HAP-1 (cell line): ENCODE results near the gene PDHA1.

Experiments
- DNase-seq, 2 experiments: peaks; one replicate each; pipeline ENCODE4 v3.0.0-alpha.2; 2016 to 2020; ENCODE audit warnings: low spot score in 2 of 2
- H3K27me3 ChIP-seq: fragments of 250-450 bp; sonication (Bioruptor Pico); 2 replicates; pipeline ENCODE4 v1.5.1; 2020; ENCODE audit warnings: low read depth, mild to moderate bottlenecking, moderate library complexity
- H3K36me3 ChIP-seq: fragments of 250-450 bp; sonication (Bioruptor Pico); replicated peaks from 2 replicates; pipeline ENCODE4 v1.5.1; 2020; ENCODE audit warnings: mild to moderate bottlenecking
- H3K4me1 ChIP-seq: fragments of 250-450 bp; sonication (Bioruptor Pico); 2 replicates; pipeline ENCODE4 v1.5.1; 2020; ENCODE audit warnings: mild to moderate bottlenecking
- H3K4me3 ChIP-seq: fragments of 250-450 bp; sonication (Bioruptor Pico); 2 replicates; pipeline ENCODE4 v1.5.1; 2020; ENCODE audit warnings: mild to moderate bottlenecking, moderate library complexity
- H3K9me3 ChIP-seq: fragments of 250-450 bp; sonication (Bioruptor Pico); 2 replicates; pipeline ENCODE4 v1.5.1; 2020; ENCODE audit warnings: mild to moderate bottlenecking, moderate library complexity
- in situ Hi-C: fragments of 300-500 bp; cut with MboI; formaldehyde crosslinking; loops from 3 replicates; pipeline ENCODE4 v1.14.3; 2020; ENCODE audit warnings: low sequenced_read_pairs, inconsistent platforms, mixed read lengths

Gene PDHA1

DNA sequence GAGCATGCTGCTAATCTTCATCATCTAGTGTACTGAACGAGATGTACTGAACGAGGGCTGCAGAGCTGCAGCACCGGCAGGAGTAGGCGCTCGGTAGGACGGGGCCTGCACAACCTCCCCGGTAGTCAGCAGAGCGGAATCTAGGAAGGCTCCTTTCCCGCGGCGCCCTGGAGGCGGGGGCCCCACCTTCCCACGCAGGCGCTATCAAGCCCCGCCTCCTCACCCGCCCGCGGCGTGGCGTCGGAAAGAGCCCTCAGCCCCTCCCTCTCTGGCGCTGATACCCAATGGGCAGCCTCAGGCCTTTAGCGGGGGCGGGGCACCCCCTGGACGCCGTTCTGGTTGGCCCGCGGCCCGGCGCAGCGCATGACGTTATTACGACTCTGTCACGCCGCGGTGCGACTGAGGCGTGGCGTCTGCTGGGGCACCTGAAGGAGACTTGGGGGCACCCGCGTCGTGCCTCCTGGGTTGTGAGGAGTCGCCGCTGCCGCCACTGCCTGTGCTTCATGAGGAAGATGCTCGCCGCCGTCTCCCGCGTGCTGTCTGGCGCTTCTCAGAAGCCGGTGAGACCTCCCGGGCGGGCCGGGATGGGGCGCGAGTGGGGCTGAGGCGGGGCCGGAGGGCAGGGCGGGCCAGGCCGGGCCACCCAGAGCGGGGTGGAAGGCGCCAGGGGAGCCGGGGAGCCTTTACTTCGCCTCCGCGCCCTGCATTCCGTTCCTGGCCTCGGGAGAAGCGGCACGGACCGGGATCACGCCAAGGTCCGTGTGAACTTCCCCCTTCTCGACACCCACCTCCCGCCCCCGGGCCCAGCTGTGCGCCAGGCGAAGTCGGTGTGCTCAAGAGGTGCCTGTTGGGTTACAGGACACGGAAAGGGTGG is at the start of gene PDHA1:
Gene PDHA1 (plus strand): TSS at position 393 of the 874 bp plus-strand sequence. CDS start 111 bp downstream, at position 504.
- in situ Hi-C loops = loop anchor here (25.0 kb wide), 1 partner anchor 656 kb away; no protein-coding TSS in a partner anchor
- no peaks in the 10 kb centered on the region; the same call in 1 of the 2 replicates for H3K9me3 ChIP-seq

DNA sequence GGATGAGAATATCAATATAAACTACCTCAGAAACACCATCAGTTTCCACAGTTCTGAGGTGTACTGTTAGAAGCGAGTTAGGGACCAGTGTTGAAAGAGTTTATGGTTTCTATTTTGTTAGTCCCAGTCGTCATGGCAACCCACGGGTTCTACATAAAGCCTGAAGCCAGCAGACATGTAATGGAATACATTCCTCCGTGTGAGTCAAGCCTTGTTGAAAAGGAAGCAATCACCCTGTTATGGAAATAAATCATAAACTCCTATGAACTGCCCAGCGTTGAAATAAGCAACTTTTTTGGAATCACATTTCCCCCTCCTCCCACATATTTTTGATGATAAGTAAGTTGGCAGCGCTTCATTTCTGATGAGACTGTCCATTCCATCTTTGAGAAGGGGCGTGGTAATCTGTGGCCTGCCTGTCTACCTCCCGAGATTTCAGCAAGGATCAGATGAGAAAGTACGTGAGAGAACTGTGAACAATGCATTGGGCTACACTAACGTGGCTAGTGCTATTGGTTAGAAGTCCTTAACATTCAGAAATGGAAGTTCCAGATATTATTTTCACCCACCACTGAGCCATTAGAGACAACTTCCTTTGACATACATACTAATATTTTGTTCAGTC is 40.4 kb upstream of the PDHA1 start:
- peaks cover 4% of the 10 kb centered on the region; the same call in 1 of the 2 replicates for H3K27me3 ChIP-seq
- peak in 1 of 2 experiments; percentile 9 for DNase-seq
- no peaks in the 10 kb centered on the region for H3K9me3 ChIP-seq
- H3K4me1 ChIP-seq = no peaks in the 10 kb centered on the region
- no peaks in the 10 kb centered on the region for H3K36me3 ChIP-seq
- H3K4me3 ChIP-seq = no peak overlapping the region
- in situ Hi-C loops = no loop called here

More for the DNA sequence above, at the start of gene PDHA1:
- Histone ChIP-seq H3K27me3 (no peaks in the 10 kb centered on the region), H3K36me3 (peaks cover 16% of the 10 kb centered on the region), H3K4me3 (peak within 1 kb of the TSS; percentile 87), H3K4me1 (peaks cover 20% of the 10 kb centered on the region)
- peak; percentile 92 to 99 for DNase-seq

GRCh38 chrX:19326567-19326966 is 17.2 kb upstream of the PDHA1 start:
- DNase-seq = no peak
- in situ Hi-C loops = loop anchor here (25.0 kb wide), 1 partner anchor 639 kb away; no protein-coding TSS in a partner anchor
- H3K4me1 ChIP-seq = no peaks in the 10 kb centered on the region
- no peaks in the 10 kb centered on the region for H3K36me3 ChIP-seq
- no peaks in the 10 kb centered on the region for H3K9me3 ChIP-seq
- H3K4me3 ChIP-seq = no peak overlapping the region
- H3K27me3 ChIP-seq = peaks cover 6% of the 10 kb centered on the region

- peaks cover 7% of the 10 kb centered on the region for H3K27me3 ChIP-seq
- H3K4me3 ChIP-seq = no peak overlapping the region
- in situ Hi-C loops = loop anchor here (5.0 to 25.0 kb wide), 3 partner anchors 317 to 945 kb away; no protein-coding TSS in a partner anchor
- H3K36me3 ChIP-seq = no peaks in the 10 kb centered on the region
- no peak for DNase-seq
- H3K4me1 ChIP-seq = no peaks in the 10 kb centered on the region
- H3K9me3 ChIP-seq = peaks cover 25% of the 10 kb centered on the region
These were observed 11.9 kb upstream of the PDHA1 start for GRCh38 chrX:19331831-19332230.

DNA sequence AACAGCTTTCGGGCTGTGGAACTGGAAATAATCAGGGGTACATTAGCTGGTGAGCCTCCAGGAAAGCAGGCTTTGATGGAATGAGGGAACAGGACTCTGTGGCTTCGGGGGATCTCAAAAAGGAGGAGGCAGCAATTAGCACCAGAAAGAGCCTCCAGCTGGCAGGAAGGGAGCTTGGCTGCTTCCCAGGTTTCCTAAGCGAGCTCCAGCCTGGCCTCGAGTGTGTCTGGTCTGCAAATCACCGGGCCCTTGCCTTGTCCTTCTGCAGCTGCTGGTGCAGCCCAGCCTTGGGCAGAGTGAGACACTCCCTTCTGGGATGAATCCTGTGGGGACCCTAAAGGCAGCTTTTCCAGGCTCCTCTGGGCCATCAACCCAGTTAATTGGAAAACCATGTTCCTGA is 10.7 kb upstream of the PDHA1 start:
- in situ Hi-C loops = loop anchor here (5.0 to 25.0 kb wide), 3 partner anchors 318 to 946 kb away; no protein-coding TSS in a partner anchor
- peaks cover 25% of the 10 kb centered on the region for H3K9me3 ChIP-seq

GRCh38 chrX:19334945-19335626 is 8.6 kb upstream of the PDHA1 start:
- peak; percentile 38 to 43 for DNase-seq
- H3K27me3 ChIP-seq = peaks cover 7% of the 10 kb centered on the region
- no peaks in the 10 kb centered on the region for H3K4me1 ChIP-seq
- H3K36me3 ChIP-seq = no peaks in the 10 kb centered on the region
- H3K4me3 ChIP-seq = no peak overlapping the region
- H3K9me3 ChIP-seq = peaks cover 25% of the 10 kb centered on the region
- in situ Hi-C loops = loop anchor here (5.0 to 25.0 kb wide), 3 partner anchors 320 to 948 kb away; no protein-coding TSS in a partner anchor

More for the DNA sequence above, 10.7 kb upstream of the PDHA1 start:
- no peaks in the 10 kb centered on the region for H3K36me3 ChIP-seq
- peaks cover 7% of the 10 kb centered on the region for H3K27me3 ChIP-seq
- H3K4me1 ChIP-seq = no peaks in the 10 kb centered on the region
- no peak overlapping the region for H3K4me3 ChIP-seq
- no peak for DNase-seq

GRCh38 chrX:19342331-19342906 is 1.3 kb upstream of the PDHA1 start:
- Histone ChIP-seq H3K9me3 (no peaks in the 10 kb centered on the region; the same call in none of the 2 replicates), H3K27me3 (no peaks in the 10 kb centered on the region), H3K4me1 (peaks cover 20% of the 10 kb centered on the region), H3K36me3 (peaks cover 5% of the 10 kb centered on the region), H3K4me3 (no peak overlapping the region)
- in situ Hi-C loops = loop anchor here (25.0 kb wide), 1 partner anchor 655 kb away; no protein-coding TSS in a partner anchor
- peak; percentile 61 to 81 for DNase-seq

DNA sequence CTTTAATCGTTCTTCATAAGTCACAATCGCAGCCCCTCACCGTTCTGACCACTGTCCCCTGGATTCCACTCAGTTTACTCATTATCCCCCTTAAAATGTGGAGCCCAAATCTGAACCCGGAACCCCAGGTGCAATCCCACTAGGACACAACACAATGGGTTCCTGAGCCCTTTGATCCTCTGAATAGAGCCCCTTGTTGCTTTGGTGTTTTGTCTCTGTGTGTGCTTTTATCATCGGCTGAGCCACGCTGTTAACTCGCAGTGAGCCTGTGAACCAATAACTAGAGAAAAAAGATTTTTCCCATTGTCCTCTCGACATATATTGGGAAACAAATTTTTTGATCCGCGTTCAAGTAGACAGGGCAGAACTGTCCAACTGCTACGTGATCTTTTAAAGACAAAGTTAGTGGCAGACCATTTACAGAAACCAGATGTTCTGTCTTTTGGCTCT is 617 bp upstream of the PDHA1 start:
- Histone ChIP-seq H3K9me3 (no peaks in the 10 kb centered on the region; the same call in 1 of the 2 replicates), H3K27me3 (no peaks in the 10 kb centered on the region), H3K36me3 (peaks cover 12% of the 10 kb centered on the region), H3K4me3 (peak overlapping the region; percentile 87), H3K4me1 (peaks cover 20% of the 10 kb centered on the region)
- in situ Hi-C loops = loop anchor here (25.0 kb wide), 1 partner anchor 656 kb away; no protein-coding TSS in a partner anchor
- peak; percentile 16 to 20 for DNase-seq

DNA sequence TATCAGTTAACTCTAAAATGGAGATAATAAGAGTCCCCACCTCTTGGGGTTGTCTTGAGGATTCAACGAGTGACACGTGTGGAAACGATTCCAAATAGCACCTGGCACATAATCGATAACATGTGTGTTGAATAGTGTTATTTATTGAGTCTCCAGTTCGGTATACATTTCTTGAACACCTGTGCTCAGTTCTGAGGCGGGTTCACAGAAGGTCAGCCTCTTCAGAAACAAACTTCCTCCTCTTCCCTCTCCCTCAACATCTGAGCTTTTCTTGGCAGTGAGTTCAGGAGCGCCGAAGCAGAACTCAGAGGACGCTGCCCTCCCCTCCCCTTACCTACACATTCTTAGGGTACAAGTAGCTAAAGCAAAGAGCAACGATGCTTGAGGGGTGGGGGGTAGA is 934 bp downstream of the PDHA1 start:
- in situ Hi-C loops = loop anchor here (25.0 kb wide), 1 partner anchor 657 kb away; no protein-coding TSS in a partner anchor
- DNase-seq = no peak

GRCh38 chrX:19347916-19348315 is 4.2 kb downstream of the PDHA1 start:
- H3K4me1 ChIP-seq = peaks cover 10% of the 10 kb centered on the region
- peaks cover 57% of the 10 kb centered on the region for H3K36me3 ChIP-seq
- H3K27me3 ChIP-seq = no peaks in the 10 kb centered on the region
- in situ Hi-C loops = loop anchor here (25.0 kb wide), 1 partner anchor 661 kb away; no protein-coding TSS in a partner anchor
- H3K9me3 ChIP-seq = no peaks in the 10 kb centered on the region
- no peak overlapping the region for H3K4me3 ChIP-seq
- no peak for DNase-seq

More for the DNA sequence above, 934 bp downstream of the PDHA1 start:
- Histone ChIP-seq H3K4me1 (peaks cover 20% of the 10 kb centered on the region), H3K36me3 (peaks cover 24% of the 10 kb centered on the region), H3K27me3 (no peaks in the 10 kb centered on the region), H3K4me3 (peak overlapping the region; percentile 87), H3K9me3 (no peaks in the 10 kb centered on the region; the same call in 1 of the 2 replicates)

DNA sequence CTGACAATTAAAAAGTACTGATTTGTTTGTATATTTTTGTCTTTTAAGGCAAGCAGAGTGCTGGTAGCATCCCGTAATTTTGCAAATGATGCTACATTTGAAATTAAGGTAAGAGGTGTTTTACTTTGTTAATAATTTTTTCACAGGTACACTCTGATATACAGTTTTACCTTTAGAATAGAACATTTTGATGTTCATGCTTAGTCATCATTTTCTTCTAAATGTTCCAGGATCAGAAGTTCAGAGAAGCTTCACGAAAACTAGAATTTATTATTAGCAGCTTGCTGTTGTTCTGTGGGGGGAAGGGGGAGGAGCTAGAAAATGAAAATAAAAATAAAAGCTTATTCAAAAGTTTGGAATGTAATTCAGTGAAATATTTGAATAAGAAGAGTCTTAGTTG is 5.5 kb downstream of the PDHA1 start:
- in situ Hi-C loops = loop anchor here (25.0 kb wide), 1 partner anchor 662 kb away; no protein-coding TSS in a partner anchor
- no peak for DNase-seq
- peaks cover 70% of the 10 kb centered on the region for H3K36me3 ChIP-seq

GRCh38 chrX:19350941-19351384 is 7.2 kb downstream of the PDHA1 start:
- no peak for DNase-seq
- in situ Hi-C loops = no loop called here
- Histone ChIP-seq H3K9me3 (no peaks in the 10 kb centered on the region), H3K27me3 (no peaks in the 10 kb centered on the region), H3K36me3 (peaks cover 87% of the 10 kb centered on the region), H3K4me1 (peaks cover 2% of the 10 kb centered on the region; the same call in 1 of the 2 replicates), H3K4me3 (no peak overlapping the region)

More for the DNA sequence above, 5.5 kb downstream of the PDHA1 start:
- H3K4me3 ChIP-seq = no peak overlapping the region
- no peaks in the 10 kb centered on the region for H3K27me3 ChIP-seq
- peaks cover 5% of the 10 kb centered on the region; the same call in 1 of the 2 replicates for H3K4me1 ChIP-seq
- H3K9me3 ChIP-seq = no peaks in the 10 kb centered on the region
